Gastroesophageal sphincter (tissue), 3 donors: ENCODE measurements around the gene TBC1D1.

Experiments used
- EP300 ChIP-seq: sonication (generic); formaldehyde crosslinking; IDR thresholded peaks from one replicate; pipeline ENCODE4 v1.6.1; 2017; ENCODE audit warnings: antibody characterized with exemption, mild to moderate bottlenecking
- TF ChIP-seq, protein P1 (sequence below), 4 experiments: fragments of 200-600 bp in 2 of 4; fragments of 450-650 bp in 2 of 4; sonication (generic) in 1 of 4; IDR thresholded peaks; one replicate each; pipeline ENCODE4 v1.5.1; 2017 to 2019; ENCODE audit warnings: antibody characterized with exemption in 4 of 4, mild to moderate bottlenecking in 2 of 4, moderate library complexity in 2 of 4

DNA sequence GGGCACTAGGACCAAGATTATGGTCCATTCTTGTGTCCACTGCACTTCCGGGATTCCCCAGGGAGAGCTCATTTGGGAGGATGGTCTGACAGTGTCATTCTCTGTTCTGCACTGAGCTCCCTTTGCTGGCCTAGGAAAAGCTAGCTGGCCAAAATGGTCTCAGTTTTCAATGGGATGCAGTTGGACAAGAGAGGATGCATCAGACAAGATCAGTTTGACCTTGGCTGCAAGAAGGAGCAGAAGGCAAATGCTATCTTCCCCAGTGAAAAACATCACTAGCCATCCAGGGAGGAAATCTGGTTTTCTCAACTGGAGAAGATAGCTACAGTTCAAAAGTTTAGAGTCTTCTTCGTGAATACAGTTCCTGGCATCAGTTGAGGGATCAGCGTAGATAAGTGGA lies 290.4 kb downstream of the TBC1D1 start:
- TF ChIP-seq, protein P1, sequence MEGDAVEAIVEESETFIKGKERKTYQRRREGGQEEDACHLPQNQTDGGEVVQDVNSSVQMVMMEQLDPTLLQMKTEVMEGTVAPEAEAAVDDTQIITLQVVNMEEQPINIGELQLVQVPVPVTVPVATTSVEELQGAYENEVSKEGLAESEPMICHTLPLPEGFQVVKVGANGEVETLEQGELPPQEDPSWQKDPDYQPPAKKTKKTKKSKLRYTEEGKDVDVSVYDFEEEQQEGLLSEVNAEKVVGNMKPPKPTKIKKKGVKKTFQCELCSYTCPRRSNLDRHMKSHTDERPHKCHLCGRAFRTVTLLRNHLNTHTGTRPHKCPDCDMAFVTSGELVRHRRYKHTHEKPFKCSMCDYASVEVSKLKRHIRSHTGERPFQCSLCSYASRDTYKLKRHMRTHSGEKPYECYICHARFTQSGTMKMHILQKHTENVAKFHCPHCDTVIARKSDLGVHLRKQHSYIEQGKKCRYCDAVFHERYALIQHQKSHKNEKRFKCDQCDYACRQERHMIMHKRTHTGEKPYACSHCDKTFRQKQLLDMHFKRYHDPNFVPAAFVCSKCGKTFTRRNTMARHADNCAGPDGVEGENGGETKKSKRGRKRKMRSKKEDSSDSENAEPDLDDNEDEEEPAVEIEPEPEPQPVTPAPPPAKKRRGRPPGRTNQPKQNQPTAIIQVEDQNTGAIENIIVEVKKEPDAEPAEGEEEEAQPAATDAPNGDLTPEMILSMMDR (IDR thresholded peaks at IDR 0.05): no peak
- TF ChIP-seq EP300: no peak
